Stimulated activated naive B cell treated with anti-CD40 and anti-IgM and Interleukin-4, amounts not matched to agents 10 μg/mL and 1 μg/mL and 100 μg/mL, for 72 hours (primary cell): ENCODE data around the gene SPRN.
"Not testable (repeated sequence)": the region's sequence is repeated elsewhere in the genome, so short reads cannot be mapped to it uniquely, and the experiment has no call there.

ENCODE experiments used
- ATAC-seq, 2 donors: fragments of 150-1000 bp; cut with Tn5 transposase; replicated peaks; 2 replicates each; pipeline ENCODE4 v1.10.0; 2021; ENCODE audit warnings: moderate library complexity in 1 of 2
- DNase-seq: peaks from one replicate; pipeline ENCODE4 v3.0.0; 2021
- H3K27ac Mint-ChIP-seq: one replicate; pipeline ENCODE4 v1.8.0; 2022; ENCODE audit warnings: mild to moderate bottlenecking, mixed read lengths
- H3K27me3 Mint-ChIP-seq, 2 donors: one replicate each; pipeline ENCODE4 v1.8.0; 2022; ENCODE audit warnings: mixed read lengths in 2 of 2
- H3K36me3 Mint-ChIP-seq, 2 donors: one replicate each; pipeline ENCODE4 v1.8.0; 2022; ENCODE audit warnings: mixed read lengths in 2 of 2, mild to moderate bottlenecking in 1 of 2
- H3K4me1 Mint-ChIP-seq, 2 donors: one replicate each; pipeline ENCODE4 v1.8.0; 2022; ENCODE audit warnings: mixed read lengths in 2 of 2, mild to moderate bottlenecking in 1 of 2
- H3K4me3 Mint-ChIP-seq, 2 donors: one replicate each; pipeline ENCODE4 v1.8.0; 2022; ENCODE audit warnings: mild to moderate bottlenecking in 2 of 2, mixed read lengths in 2 of 2, moderate library complexity in 1 of 2
- H3K9me3 Mint-ChIP-seq, 2 donors: one replicate each; pipeline ENCODE4 v1.8.0; 2022; ENCODE audit warnings: mixed read lengths in 2 of 2, mild to moderate bottlenecking in 1 of 2

Gene SPRN

GRCh38 chr10:133383551-133383950, 40.9 kb downstream of the SPRN start:
- Mint-ChIP-seq H3K4me1 (peaks cover 30 to 44% of the 10 kb centered on the region in 2 donors), H3K9me3 (no peaks in the 10 kb centered on the region), H3K36me3 (peaks cover 15 to 39% of the 10 kb centered on the region in 2 donors), H3K4me3 (no peak overlapping the region), H3K27ac (no peak overlapping the region), H3K27me3 (no peaks in the 10 kb centered on the region)
- DNase-seq (no peak), ATAC-seq (no peak)

- Mint-ChIP-seq H3K27me3 (no peaks in the 10 kb centered on the region), H3K9me3 (no peaks in the 10 kb centered on the region), H3K4me3 (peak overlapping the region; percentile 50 to 85), H3K4me1 (peaks cover 24 to 46% of the 10 kb centered on the region in 2 donors), H3K27ac (no peak overlapping the region), H3K36me3 (peaks cover 13 to 24% of the 10 kb centered on the region in 2 donors)
- DNase-seq (no peak), ATAC-seq (no peak)
Observed at GRCh38 chr10:133381036-133381435, 43.4 kb downstream of the SPRN start.

- peaks cover 24 to 46% of the 10 kb centered on the region in 2 donors for H3K4me1 Mint-ChIP-seq
- H3K27ac Mint-ChIP-seq = peak overlapping the region; percentile 81
- H3K27me3 Mint-ChIP-seq = no peaks in the 10 kb centered on the region
- DNase-seq (no peak), ATAC-seq (no peak)
- H3K36me3 Mint-ChIP-seq = peaks cover 12 to 23% of the 10 kb centered on the region in 2 donors
- no peaks in the 10 kb centered on the region for H3K9me3 Mint-ChIP-seq
- H3K4me3 Mint-ChIP-seq = peak overlapping the region; percentile 84 to 85
Observed at GRCh38 chr10:133379801-133380666, 44.4 kb downstream of the SPRN start.

- ATAC-seq = peak; percentile 77 to 82
- Mint-ChIP-seq H3K4me1 (peaks cover 23 to 48% of the 10 kb centered on the region in 2 donors), H3K9me3 (no peaks in the 10 kb centered on the region), H3K4me3 (peak within 1 kb of the TSS; percentile 84 to 86), H3K27me3 (no peaks in the 10 kb centered on the region), H3K36me3 (peaks cover 9 to 17% of the 10 kb centered on the region in 2 donors), H3K27ac (peak within 1 kb of the TSS; percentile 81)
- DNase-seq = peak; percentile 73
Observed at GRCh38 chr10:133379152-133379800, 45.1 kb downstream of the SPRN start, which contains the start of gene PAOX. TSS of gene PAOX (plus strand) at chr10:133379262. CDS start at chr10:133379317, 55 bp downstream.

- Mint-ChIP-seq H3K27me3 (no peaks in the 10 kb centered on the region), H3K27ac (peak overlapping the region; percentile 73), H3K4me1 (peaks cover 23 to 52% of the 10 kb centered on the region in 2 donors), H3K9me3 (peaks cover 0 to 2% of the 10 kb centered on the region in 2 donors), H3K4me3 (peak overlapping the region; percentile 79 to 86), H3K36me3 (peaks cover 7 to 14% of the 10 kb centered on the region in 2 donors)
- DNase-seq (peak; percentile 58), ATAC-seq (peak; percentile 52 to 60)
Observed at GRCh38 chr10:133378251-133379096, 46.0 kb downstream of the SPRN start.

GRCh38 chr10:133377818-133378250, 46.6 kb downstream of the SPRN start:
- Mint-ChIP-seq H3K27me3 (no peaks in the 10 kb centered on the region), H3K36me3 (peaks cover 8 to 14% of the 10 kb centered on the region in 2 donors), H3K27ac (peak overlapping the region; percentile 73), H3K9me3 (peaks cover 0 to 2% of the 10 kb centered on the region in 2 donors), H3K4me3 (peak overlapping the region; percentile 79 to 86), H3K4me1 (peaks cover 25 to 57% of the 10 kb centered on the region in 2 donors)
- DNase-seq (no peak), ATAC-seq (no peak)

- peaks cover 25 to 58% of the 10 kb centered on the region in 2 donors for H3K4me1 Mint-ChIP-seq
- no peak for ATAC-seq
Observed at GRCh38 chr10:133377025-133377817, 47.2 kb downstream of the SPRN start.

GRCh38 chr10:133376183-133376582, 48.2 kb downstream of the SPRN start:
- peaks cover 26 to 59% of the 10 kb centered on the region in 2 donors for H3K4me1 Mint-ChIP-seq
- not testable (repeated sequence) for H3K9me3 Mint-ChIP-seq, H3K27ac Mint-ChIP-seq, ATAC-seq, H3K27me3 Mint-ChIP-seq, DNase-seq
- peaks cover 8 to 12% of the 10 kb centered on the region in 2 donors for H3K36me3 Mint-ChIP-seq
- peak overlapping the region in 1 of 2 donors; percentile 69 for H3K4me3 Mint-ChIP-seq

More at GRCh38 chr10:133377025-133377817, 47.2 kb downstream of the SPRN start:
- Mint-ChIP-seq H3K9me3 (peaks cover 0 to 2% of the 10 kb centered on the region in 2 donors), H3K27ac (no peak overlapping the region), H3K27me3 (no peaks in the 10 kb centered on the region), H3K36me3 (peaks cover 8 to 14% of the 10 kb centered on the region in 2 donors), H3K4me3 (peak overlapping the region; percentile 69 to 86)
- no peak for DNase-seq

GRCh38 chr10:133375357-133376115, 48.9 kb downstream of the SPRN start:
- H3K27me3 Mint-ChIP-seq = no peaks in the 10 kb centered on the region
- ATAC-seq = no peak
- H3K9me3 Mint-ChIP-seq = peaks cover 0 to 2% of the 10 kb centered on the region in 2 donors
- H3K27ac Mint-ChIP-seq = no peak overlapping the region
- H3K4me1 Mint-ChIP-seq = peaks cover 21 to 54% of the 10 kb centered on the region in 2 donors
- no peak overlapping the region for H3K4me3 Mint-ChIP-seq
- H3K36me3 Mint-ChIP-seq = peaks cover 8 to 15% of the 10 kb centered on the region in 2 donors
- no peak for DNase-seq

- H3K4me3 Mint-ChIP-seq = peak within 1 kb of the TSS; percentile 93 to 99
Observed at GRCh38 chr10:133373174-133374090, 51.0 kb downstream of the SPRN start, which contains the start of gene ECHS1. TSS of gene ECHS1 (minus strand) at chr10:133373354. CDS start at chr10:133373333, 21 bp downstream.

GRCh38 chr10:133372507-133372906, 51.9 kb downstream of the SPRN start:
- H3K36me3 Mint-ChIP-seq = peaks cover 21 to 26% of the 10 kb centered on the region in 2 donors
- H3K27me3 Mint-ChIP-seq = no peaks in the 10 kb centered on the region
- ATAC-seq (no peak), DNase-seq (no peak)
- H3K9me3 Mint-ChIP-seq = peaks cover 0 to 2% of the 10 kb centered on the region in 2 donors
- H3K27ac Mint-ChIP-seq = no peak overlapping the region
- peaks cover 14 to 43% of the 10 kb centered on the region in 2 donors for H3K4me1 Mint-ChIP-seq
- peak overlapping the region; percentile 82 to 99 for H3K4me3 Mint-ChIP-seq

More at GRCh38 chr10:133373174-133374090, 51.0 kb downstream of the SPRN start, which contains the start of gene ECHS1:
- DNase-seq (peak; percentile 94), ATAC-seq (peak; percentile 97)
- H3K9me3 Mint-ChIP-seq = peaks cover 0 to 2% of the 10 kb centered on the region in 2 donors
- peaks cover 14 to 50% of the 10 kb centered on the region in 2 donors for H3K4me1 Mint-ChIP-seq
- no peaks in the 10 kb centered on the region for H3K27me3 Mint-ChIP-seq
- H3K27ac Mint-ChIP-seq = peak within 1 kb of the TSS; percentile 96
- H3K36me3 Mint-ChIP-seq = peaks cover 16 to 20% of the 10 kb centered on the region in 2 donors
